Endometrial microvascular endothelial cells (primary cell): ENCODE measurements around the gene NFIC. TPM values are rescaled to one million over a fixed set of nuclear protein-coding genes. Genes with fewer than 3 reads are reported as not detected.

Experiments used
- in situ Hi-C: cut with HindIII; loops from 2 replicates; pipeline ENCODE4 v1.10.0; 2017; ENCODE audit warnings: low sequenced_read_pairs, low pct_unique_long_range_greater_than_20kb; ENCODE audit errors: inconsistent ontology term
- total RNA-seq: library from RNA; depleted of rRNA; stranded (reverse); fragments of >200 nt; gene quantifications from one replicate; pipeline ENCODE4 v1.2.3, GENCODE V29; 2015; ENCODE audit errors: inconsistent ontology term

NFIC gene
- total RNA-seq, 1 donor from 2014 or later, result 47.2 TPM

DNA sequence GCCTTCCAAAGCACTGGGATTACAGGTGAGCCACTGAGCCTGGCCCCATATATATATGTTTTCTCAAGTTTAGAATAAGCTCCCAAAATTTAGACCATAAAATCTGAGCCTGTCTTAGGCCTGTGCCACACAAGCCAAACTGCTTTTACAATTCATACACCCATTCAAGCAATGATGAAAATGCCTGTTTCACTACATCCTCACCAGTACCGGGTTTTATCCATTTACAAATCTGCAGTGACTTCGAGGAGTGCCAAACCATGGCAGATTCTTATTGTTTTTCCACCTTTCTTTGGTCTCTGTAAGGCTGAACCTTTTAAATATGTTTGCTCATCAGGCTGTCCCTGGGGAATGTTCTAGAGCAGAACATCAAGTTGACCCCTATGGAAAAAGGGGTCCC is 9.6 kb upstream of the NFIC start:
- in situ Hi-C loops, result no loop called here

DNA sequence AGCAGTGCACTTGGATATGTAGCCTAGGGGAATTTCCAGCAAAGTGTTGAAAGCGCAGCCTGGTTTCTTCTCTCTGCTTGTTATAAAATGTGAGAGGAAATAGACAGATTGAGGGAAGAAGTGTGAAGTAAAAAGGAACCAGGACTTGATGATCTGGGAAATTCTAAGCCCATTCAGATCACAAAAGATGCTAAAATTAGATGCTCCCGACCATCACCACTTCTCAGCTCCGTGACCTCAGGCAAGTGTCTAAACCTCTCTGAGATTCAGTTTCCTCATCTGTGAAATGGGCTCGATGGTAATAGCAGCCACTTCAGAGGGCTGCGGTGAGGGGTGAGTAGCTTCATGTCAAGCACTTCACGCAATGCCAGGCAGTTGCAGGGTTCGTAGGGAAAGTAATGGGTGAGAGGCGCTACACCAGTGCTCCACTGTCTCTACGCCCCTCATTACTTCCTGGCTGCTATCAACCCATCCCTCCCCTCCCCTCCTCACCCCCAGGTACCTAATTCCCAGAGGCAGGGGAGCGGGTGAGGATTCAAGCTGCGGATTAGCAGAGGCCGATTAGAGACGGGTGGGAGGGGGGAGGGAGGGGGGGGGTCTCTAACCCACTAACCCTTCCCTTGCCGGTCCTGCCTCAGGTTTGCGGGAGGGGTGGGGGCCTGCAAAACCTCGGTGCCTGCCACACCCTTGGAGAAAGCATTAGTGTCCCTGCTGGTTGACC is 9.0 kb upstream of the NFIC start:
- in situ Hi-C loops, result no loop called here

DNA sequence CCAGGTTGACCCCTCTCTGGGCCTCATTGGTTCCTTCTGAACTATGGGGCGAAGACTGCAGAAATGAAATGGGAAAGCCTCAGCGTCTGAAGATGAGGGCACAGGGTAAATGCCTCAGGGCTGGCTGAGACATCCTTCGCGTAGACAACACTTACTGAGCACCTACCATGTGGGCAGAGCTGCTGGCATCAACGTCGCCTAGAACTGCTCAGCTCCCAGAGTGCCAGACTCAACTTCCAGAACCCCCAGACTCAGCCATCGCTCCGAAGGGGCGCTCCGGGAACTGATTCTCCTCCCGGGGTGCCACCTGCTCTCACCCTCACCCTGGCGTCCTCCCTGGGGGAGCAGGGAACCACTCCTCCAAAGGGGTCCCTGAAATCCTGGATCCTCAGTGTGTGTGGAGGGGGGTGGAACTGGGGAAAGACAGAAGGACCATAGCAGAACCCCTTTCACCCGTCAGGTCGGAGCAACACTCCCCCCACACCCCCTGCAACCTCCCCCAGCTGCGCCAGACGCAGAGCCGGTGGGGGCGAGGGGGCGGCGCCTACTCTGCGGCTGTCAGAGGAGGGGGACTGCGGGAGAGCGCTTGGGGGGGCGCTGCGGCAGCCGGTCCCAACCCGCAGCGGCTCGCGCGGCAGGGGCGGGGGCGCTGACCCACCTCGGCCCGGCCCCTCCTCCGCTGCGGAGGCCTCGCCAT is 8.2 kb upstream of the NFIC start:
- in situ Hi-C loops, result no loop called here

- in situ Hi-C loops, result no loop called here
These were observed 7.7 kb upstream of the NFIC start for GRCh38 chr19:3358689-3359014.

DNA sequence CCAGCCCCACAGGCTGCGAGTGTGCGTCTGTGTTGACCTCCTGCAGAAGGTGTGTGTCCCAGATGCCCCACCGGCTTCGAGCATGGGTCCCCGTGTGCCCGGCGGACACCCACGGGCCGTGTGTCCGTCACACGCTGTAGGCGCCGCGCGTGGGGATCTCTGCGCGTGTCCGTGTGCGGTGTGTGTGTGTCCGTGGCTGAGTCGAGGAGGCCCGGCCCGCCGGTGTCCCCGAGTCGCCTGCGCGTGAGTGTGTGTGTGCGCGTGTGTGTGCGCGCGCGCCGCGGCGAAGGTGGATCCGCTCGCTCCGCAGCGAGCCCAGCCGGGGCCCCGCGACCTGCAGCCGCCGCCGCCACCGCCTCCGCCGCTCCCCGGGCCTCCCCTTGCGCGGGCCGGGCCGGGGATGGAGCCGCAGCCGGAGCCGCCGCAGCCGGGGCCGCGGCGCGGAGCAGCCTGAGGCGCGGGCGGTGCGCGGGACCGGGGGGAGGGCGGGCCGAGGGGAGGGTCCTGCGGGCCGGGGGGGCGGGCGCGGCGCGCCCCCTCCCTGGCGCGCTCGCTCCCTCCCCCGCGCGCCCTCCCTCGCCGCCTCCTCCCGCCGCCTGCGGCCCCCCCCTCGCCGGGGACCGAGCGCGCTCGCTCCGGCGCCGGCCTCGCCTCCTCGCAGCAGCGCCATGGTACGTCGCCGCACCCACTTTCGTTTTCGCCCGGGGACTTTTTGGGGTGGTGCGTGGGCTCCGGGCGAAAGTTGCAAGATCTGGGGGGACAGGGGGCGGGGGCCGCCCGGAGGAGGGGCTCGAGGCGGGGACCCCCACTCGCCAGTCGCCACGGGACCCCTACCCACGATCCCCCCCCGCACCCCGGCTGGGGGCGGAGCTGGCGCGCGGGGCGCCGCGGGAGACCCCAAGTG is 7.1 kb upstream of the NFIC start:
- in situ Hi-C loops, result no loop called here

- in situ Hi-C loops, result no loop called here
These were observed 6.4 kb upstream of the NFIC start for GRCh38 chr19:3359919-3360420.

DNA sequence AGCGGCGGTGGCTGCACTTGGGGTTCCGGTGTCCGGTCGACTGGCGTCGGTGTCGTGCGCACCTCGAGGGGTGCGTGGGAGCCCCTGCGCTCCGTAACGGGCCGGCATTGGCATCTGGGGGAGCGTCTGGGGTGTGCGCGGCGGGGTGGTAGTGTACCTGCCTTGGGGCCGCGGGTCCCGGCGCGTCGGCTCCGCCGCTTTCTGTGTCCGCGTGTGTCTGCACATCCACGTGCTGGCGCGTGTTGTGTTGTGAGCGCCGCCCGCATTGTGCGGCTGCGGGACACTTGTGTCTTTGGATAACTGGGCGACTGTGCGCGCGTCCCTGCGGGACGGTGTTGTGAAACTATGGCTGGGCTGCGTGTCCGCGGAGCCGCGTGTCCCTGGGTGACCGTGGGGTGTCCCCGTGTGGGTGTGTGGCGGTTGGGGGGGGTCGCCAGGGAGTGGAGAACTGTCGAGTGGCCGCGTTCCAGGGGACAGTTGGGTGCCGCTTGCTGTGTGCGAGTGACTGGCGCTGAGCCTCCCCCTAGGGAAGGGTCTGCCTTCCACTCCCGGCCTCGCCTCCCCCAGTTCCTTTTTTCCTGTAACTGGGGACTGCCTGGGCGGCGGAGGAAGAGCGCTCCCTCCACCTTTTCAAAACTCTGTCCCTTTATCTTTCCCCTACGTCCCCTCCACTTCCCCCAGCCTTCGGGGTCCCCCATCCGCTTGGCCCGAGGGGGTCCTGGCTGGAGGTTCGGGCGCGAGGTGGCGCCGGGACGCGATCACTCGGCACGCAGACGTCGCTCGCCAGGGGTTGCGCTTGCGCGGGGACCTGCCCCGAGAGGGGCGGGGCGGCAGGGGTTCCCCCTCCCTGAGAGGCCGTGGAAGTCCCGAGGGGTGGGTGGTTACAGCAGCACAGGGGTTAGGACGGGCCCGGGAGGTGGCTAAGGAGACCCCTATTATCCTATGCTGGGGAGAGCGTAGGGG is 5.7 kb upstream of the NFIC start:
- in situ Hi-C loops, result no loop called here

- in situ Hi-C loops, result no loop called here
These were observed 4.8 kb upstream of the NFIC start for GRCh38 chr19:3361384-3362216.

- in situ Hi-C loops, result no loop called here
These were observed 4.0 kb upstream of the NFIC start for GRCh38 chr19:3362217-3362906.

DNA sequence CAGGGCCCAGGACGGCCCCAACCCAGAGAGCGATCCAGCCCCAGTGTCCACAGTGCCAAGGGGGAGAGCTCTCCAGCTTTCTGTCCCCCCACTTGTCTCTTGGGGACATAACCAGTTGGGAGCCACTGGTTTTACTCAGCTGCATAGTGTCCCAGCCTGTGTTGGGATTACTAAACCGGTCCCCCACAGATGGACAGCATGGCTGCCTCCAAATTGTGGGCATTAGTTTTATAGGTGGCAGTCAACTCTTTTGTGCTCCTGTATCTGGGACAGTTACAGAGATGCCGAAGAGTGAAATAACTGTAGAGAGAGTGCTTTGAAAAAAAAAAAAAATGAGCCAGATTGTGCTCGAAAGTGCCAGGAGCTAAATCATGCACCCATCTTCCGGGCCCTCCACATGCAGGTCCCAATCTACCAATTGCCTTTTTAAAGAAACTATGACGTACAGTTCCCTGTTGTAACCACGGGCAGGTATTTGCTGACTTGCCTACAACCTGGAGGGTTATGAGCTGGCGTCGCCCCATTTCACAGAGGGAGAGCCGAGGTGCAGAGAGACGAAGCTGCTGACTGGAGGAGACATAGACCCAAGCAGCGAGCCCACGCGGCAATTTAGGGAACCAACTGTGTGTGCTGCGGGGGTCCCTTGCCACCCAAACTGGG is 2.4 kb upstream of the NFIC start:
- in situ Hi-C loops, result no loop called here

GRCh38 chr19:3364501-3364858 is 1.9 kb upstream of the NFIC start:
- in situ Hi-C loops, result no loop called here

DNA sequence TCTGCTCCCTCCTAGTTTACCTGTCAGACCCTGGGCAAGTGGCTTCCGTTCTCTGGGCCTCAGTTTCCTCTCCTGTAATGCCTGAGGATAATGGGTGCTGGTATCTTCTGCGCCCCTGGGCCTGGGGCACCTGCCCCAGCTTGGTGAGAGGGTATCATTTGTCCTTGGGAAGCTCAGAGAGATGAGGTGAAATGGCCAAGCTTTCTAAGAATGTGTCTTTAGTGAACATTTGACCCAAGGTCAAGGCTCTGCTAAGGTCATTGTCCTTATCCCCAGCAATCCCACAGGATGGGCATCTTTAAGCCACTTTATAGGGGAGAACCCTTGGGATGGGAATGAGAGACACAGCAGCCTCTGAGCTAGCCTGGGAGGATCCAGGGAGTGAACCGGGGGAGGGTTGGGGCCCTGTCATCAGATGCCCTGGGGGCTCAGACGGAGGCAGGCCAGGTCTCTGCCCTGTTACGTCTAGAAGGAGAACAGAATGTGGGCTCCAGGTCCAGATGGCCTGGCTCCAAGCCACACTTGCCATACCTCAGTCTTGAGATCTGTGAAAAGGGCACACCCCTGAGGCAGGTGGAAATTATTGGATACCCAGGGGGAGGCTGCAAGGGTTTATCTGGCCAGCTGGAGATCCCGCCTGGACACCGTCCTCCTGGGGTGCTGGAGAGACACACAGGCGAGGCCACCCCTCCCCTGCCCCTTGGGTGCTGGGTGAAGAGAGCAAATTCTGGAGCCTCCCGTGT is 1.1 kb upstream of the NFIC start:
- in situ Hi-C loops, result no loop called here

DNA sequence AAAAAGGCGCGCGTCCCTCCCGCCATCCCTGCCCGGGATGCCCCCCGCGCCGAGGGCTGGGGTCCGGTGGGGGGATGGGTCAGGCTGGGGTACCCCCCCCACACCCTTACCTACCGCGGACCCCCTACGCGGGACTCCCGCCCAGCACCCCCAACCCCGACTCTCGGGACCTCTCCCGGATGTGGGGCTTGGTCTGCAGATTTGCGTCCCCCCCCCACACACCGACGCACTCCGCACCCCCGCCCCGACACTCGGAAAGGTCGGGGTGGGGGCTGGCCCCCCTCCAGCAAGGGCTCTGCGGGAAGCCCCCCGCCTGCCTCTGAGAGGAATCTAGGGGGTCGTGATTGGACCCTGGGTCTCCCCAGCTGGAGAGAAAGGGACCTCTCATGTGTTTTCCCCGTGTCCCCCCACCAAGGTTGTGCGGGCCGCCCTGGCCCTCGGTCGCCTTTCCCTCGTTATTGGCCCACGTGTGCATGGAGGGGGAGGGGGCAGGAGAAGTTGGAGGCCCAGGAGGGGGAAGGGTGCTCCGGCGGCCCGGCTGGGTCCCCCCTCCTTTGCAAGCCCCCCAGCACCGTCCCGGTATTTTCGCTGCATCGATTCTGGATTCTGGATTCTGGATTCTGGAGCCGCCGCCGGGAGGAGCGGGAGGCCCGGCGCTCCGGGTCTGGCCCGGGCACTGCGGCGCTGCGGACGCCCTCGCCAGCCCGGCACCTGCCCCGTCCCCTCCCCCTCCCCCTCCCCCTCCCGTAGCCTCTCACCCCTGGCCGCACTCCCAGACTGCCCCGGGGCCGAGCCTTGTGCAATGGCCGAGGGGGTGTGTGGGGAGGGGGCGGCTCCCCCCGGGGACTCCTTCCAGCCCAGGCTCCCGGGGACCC is 607 bp downstream of the NFIC start:
- in situ Hi-C loops, result no loop called here

DNA sequence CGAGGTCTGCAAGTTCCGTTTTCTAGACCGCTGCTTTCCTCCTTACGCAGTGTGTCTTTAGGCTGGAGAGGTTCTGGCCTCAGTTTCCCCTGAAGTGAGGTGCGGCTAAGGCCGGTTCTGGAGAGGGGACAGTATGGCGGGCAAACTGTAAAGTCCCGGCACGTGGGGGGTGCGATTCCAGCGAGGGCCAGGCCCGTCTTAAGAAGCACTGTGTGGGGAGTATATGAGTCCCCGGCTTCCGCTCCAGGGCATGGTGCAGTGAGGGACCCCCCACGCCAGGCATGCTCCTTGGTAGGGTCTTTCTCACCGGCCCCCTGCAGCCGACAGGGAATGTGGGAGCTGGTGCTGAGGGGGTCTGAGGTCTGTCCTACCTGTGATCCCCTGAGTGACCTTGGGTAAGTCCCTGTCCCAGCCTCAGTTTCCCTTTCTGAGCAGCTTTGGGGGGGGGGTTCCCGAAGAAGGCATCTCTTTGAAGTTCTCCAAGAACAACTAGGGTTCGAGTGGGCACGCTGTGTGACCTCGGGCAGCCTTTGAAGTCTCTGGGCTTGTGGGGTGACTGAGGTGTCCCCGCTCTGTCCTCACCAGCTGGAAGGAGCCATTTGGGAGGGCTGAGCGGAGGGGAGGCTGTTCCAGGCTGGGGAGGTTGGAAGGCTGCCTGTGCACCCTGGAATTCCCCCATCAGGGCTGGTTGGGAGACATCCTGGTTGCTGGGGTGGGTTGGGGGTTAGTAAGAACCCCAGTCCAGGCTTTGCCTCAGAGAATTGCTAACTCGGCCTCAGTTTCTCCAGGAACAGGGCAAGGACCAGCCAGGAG is 1.5 kb downstream of the NFIC start:
- in situ Hi-C loops, result no loop called here

GRCh38 chr19:3368441-3368795 is 2.0 kb downstream of the NFIC start:
- in situ Hi-C loops, result no loop called here
